GM21447 (cell line): ENCODE measurements around the gene CLIC1.
A peak's percentile ranks its signal among the peaks of the same experiment; 100 is the strongest.

Source experiments
- ATAC-seq: cut with Tn5 transposase; IDR thresholded peaks from one replicate; pipeline ENCODE4 v1.9.1; 2021; ENCODE audit not compliant: unreplicated experiment

The CLIC1 gene

GRCh38 chr6:31705931-31706330 lies 30.4 kb downstream of the CLIC1 start:
- ATAC-seq = no peak

- peak; percentile 91 for ATAC-seq
Observed at GRCh38 chr6:31702819-31703716, 33.3 kb downstream of the CLIC1 start, which contains the start of gene ABHD16A. TSS of gene ABHD16A (minus strand) at chr6:31703324. CDS start at chr6:31703281, 43 bp downstream.

- peak; percentile 11 for ATAC-seq
Observed at GRCh38 chr6:31702405-31702818, 33.9 kb downstream of the CLIC1 start.

- ATAC-seq = no peak
Observed at GRCh38 chr6:31701666-31702404, 34.5 kb downstream of the CLIC1 start.

- ATAC-seq = no peak
Observed at GRCh38 chr6:31700740-31701401, 35.5 kb downstream of the CLIC1 start.

GRCh38 chr6:31697555-31697954 lies 38.8 kb downstream of the CLIC1 start:
- no peak for ATAC-seq

GRCh38 chr6:31693535-31693934 lies 42.8 kb downstream of the CLIC1 start:
- ATAC-seq = no peak

GRCh38 chr6:31692886-31693285 lies 43.4 kb downstream of the CLIC1 start:
- ATAC-seq = no peak

GRCh38 chr6:31692353-31692752 lies 44.0 kb downstream of the CLIC1 start:
- no peak for ATAC-seq

GRCh38 chr6:31691564-31692108 lies 44.7 kb downstream of the CLIC1 start:
- ATAC-seq = no peak

GRCh38 chr6:31691078-31691463 lies 45.3 kb downstream of the CLIC1 start:
- no peak for ATAC-seq

- no peak for ATAC-seq
Observed at GRCh38 chr6:31690231-31691077, 45.9 kb downstream of the CLIC1 start.

- ATAC-seq = no peak
Observed at GRCh38 chr6:31689249-31690110, 46.9 kb downstream of the CLIC1 start.

- ATAC-seq = no peak
Observed at GRCh38 chr6:31687860-31688693, 48.3 kb downstream of the CLIC1 start.

GRCh38 chr6:31687321-31687720 lies 49.0 kb downstream of the CLIC1 start:
- ATAC-seq = no peak

- ATAC-seq = no peak
Observed at GRCh38 chr6:31686483-31686882, 49.8 kb downstream of the CLIC1 start.

- ATAC-seq = no peak
Observed at GRCh38 chr6:31683591-31683990, 52.7 kb downstream of the CLIC1 start.

- no peak for ATAC-seq
Observed at GRCh38 chr6:31681135-31681671, 55.1 kb downstream of the CLIC1 start.
